ENCODE data around the gene FAM171A2. TPM values are rescaled to one million over a fixed set of nuclear protein-coding genes. Genes with fewer than 3 reads are reported as not detected.

Gene FAM171A2
- polyA plus RNA-seq, 1 donor, result 105 TPM

GRCh38 chr17:44323359-44324091 lies 40.1 kb downstream of the FAM171A2 start:
- no peak for DNase-seq (ENCODE audit: low read depth)

- DNase-seq (ENCODE audit: low read depth), result no peak
Measured at GRCh38 chr17:44322236-44322895, 41.3 kb downstream of the FAM171A2 start.

GRCh38 chr17:44321246-44322120 lies 42.2 kb downstream of the FAM171A2 start:
- no peak for DNase-seq (ENCODE audit: low read depth)

- no peak for DNase-seq (ENCODE audit: low read depth)
Measured at GRCh38 chr17:44320066-44320465, 43.6 kb downstream of the FAM171A2 start.

GRCh38 chr17:44318077-44318892 lies 45.4 kb downstream of the FAM171A2 start:
- DNase-seq (ENCODE audit: low read depth), result no peak

GRCh38 chr17:44317545-44317944 lies 46.1 kb downstream of the FAM171A2 start:
- DNase-seq (ENCODE audit: low read depth), result no peak

DNA sequence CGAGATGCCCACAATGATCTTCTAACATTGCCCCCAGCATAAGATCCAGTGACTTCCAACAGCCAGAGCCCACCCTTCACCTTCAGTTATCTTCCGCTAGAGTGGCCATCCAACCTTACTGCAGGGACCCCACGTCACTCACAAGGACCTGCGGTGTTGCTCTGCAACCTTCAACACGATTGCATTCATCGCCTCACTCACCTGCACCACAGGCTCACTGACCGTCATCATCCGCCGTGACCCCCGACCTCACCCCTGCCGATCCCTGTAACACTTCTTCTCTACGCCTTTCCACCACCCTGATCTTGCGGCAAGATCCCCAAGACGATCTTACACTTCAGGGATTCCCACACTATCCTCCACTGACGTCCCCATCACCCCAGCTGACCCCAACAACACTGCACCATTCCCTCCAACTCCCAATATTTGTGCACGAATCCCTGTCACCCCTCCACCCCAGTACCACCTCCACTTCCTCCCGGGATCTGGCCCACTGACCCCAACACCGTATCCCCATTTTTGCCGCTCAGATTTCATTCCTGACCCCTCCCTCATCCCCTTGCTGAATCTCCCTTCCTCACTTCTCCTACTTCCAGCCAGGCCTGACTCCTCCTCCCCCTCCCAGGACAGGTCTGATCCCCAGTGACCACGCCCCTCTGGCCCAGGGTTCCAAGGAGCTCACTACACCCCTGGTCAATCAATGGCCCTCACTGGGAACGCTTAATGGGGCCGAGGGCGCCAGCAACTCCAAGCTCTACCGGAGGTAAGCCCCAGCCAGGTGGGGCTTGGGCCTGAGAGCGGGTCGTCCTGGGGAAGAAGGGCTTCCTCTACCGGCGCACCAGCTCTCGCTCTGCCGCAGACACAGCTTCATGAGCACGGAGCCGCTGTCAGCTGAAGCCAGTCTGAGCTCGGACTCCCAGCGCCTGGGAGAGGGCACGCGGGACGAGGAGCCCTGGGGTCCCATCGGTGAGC lies 47.6 kb downstream of the FAM171A2 start:
- no peak for DNase-seq (ENCODE audit: low read depth)

- no peak for DNase-seq (ENCODE audit: low read depth)
Measured at GRCh38 chr17:44314869-44315661, 48.6 kb downstream of the FAM171A2 start.

GRCh38 chr17:44314524-44314868 lies 49.2 kb downstream of the FAM171A2 start:
- DNase-seq (ENCODE audit: low read depth), result no peak

- no peak for DNase-seq (ENCODE audit: low read depth)
Measured at GRCh38 chr17:44314031-44314430, 49.6 kb downstream of the FAM171A2 start.

DNA sequence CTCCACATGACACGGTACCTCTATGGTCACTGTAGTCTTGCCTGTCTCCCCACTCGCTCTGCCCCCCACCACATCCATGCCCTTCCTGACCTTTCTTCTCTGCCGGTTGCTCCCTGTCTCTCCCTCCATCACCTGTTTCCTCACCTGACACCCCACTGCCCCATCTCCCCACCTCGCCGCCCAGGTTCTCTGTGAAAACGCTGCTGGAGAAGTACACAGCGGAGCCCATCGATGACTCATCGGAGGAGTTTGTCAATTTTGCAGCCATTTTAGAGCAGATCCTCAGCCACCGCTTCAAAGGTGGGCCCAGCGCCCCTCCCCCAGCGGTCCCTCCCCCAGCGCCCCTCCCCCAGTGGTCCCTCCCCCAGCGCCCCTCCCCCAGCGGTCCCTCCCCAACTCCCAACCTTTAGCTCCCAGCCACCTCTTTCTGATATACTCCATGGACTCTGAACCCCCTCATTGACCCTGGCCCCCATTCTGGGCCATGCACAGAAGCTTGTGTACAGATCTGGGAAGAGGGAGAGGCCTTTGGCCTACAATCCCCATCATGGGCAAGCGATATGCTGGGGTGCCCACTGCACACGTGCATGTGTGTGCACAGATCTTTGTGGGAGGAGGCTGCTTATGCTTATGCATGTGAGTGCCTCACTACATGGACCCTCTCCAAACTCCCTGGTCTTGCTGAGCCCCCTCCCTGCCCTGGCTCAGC lies 51.1 kb downstream of the FAM171A2 start:
- no peak for DNase-seq (ENCODE audit: low read depth)

DNA sequence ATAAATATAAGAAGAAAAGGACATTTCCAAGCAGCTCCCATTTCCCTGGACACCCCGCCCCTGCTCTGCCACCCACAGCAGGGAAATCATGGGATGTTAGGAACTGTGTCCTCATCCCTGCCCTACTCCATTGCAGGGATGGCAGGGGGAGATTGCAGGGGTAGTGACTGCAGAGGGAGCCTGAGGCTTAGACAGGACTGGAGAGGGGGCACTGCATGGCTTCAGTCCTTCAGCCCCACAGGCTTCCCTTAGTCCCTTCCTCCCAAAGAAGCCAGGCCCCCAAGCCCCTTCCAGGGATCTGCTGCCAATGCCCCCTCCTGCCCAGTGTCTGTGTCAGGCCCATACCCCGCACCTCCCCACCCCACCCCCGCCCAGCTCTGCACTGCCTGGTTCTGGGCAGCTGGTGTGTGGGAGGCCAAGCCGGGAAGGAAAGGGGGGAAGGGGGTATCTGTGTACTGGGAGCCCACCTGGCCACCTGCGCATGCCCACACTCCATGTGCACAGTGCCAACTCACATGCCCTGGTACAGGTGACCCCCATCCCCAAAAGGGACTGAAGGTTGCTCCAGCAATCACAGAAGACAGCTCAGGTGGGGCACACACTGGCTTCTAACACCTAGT lies 52.0 kb downstream of the FAM171A2 start:
- no peak for DNase-seq (ENCODE audit: low read depth)

DNA sequence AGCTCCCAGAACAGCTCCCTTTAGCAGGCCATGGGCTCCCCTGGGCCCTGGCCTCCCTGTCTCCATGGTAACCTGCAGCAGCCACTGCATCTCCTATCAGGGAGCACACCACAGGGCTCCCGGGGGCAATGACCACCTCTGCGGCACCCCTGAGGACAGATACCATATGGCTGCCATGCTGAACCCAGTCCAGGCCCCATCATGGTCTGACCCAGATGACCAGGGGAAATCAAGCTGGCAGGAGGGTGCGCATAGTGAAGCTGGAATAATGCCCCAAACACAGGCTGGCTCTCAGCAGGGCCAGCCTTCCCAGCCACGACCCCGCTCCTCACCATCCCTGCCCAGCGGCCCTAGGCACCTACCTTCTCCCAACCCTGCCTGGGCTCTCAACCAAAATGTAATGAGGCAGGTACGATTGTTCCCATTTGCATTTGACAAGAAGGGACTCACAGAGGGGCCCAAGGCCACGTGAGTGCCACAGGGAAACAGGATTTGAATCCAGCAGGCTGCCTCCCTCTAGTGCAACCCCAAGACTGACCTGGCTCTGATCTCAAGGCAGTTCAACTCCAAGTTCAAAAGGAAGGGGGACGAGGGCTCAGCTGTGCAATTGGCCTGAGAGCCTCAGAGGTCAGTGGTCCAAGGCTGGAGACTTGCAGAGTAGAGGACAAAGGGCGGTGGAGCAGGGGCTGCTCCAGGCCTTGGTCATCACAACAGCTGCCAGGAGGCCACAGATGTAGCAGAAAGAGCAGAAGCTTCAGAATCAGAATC lies 52.9 kb downstream of the FAM171A2 start:
- DNase-seq (ENCODE audit: low read depth), result no peak

GRCh38 chr17:44310188-44310587 lies 53.5 kb downstream of the FAM171A2 start:
- DNase-seq (ENCODE audit: low read depth), result no peak

DNA sequence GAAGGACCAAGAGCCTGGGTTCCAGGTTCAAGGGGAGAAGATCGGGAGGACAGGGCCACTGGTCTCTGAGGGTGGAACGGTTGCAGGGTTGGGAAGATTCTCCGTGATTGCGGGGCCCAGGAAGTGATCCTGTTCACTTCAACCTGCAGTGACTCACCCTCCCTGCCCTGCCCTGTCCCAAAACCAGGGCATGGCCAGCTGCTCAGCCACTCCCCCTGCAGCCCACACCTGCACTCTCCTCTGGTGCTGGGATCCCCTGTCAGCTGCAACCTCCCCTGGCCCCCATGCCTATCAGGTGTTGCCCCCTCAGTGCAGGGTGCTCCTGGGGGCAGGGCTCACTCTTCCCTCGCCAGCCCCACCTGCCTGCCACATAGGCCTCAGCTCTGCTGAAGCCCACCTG lies 54.2 kb downstream of the FAM171A2 start:
- no peak for DNase-seq (ENCODE audit: low read depth)

GRCh38 chr17:44308865-44309264 lies 54.8 kb downstream of the FAM171A2 start:
- no peak for DNase-seq (ENCODE audit: low read depth)

DNA sequence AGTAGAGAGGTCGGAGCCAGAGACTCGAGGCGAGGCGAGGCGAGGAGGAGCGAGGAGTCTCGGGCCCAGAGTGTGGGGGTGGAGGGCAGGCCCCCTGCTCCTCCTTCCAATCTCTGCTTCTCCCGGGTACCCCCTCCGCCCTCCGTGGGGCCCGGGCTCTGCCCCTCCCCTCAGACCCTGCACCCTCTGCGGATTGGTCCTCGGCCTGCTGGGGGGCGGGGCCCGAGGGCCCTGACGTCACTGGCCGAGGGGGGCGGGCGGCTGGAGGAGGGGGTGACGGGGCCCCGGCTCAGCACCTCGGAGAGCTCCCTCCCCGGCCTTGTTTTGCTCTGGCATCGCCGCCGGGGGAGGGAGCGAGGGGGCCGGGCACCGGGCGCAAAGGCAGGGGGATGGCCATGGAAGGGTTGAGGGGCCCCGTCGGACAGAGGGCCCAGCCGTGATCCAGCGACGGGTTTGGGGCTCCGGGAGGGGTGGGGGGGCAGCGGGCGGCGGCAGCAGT lies 55.3 kb downstream of the FAM171A2 start, which contains the start of gene RUNDC3A:
RUNDC3A (plus strand) TSS at position 282 of the 499 bp plus-strand sequence. CDS start 232 bp downstream, outside the sequence.
- DNase-seq (ENCODE audit: low read depth), result peak; percentile 43

Measured in forelimb muscle (tissue), 1 donor.